A549 (cell line): Measurements from ENCODE around the gene RAB3C. TPM values are rescaled to one million over a fixed set of nuclear protein-coding genes. Genes with fewer than 3 reads are reported as not detected.

ENCODE experiments used
- ATAC-seq, 2 experiments: fragments of 200-7000 bp in 1 of 2; fragments of >200 bp in 1 of 2; cut with Nextera tagmentation in 1 of 2; cut with Tn5 transposase in 1 of 2; 3 replicates each; pipeline versions ENCODE4 v1.8.0 to v1.9.1; 2018 to 2020; ENCODE audit warnings: mild to moderate bottlenecking in 1 of 2, moderate library complexity in 1 of 2
- CTCF ChIA-PET: fragments of 300-600 bp; sonication (Branson Sonifier 250); formaldehyde crosslinking; extraction: SDS; loops from one replicate; lab custom pipeline; 2021; ENCODE audit warnings: antibody characterized with exemption, inconsistent platforms; lab: Yijun Ruan, JAX
- POLR2A ChIA-PET: fragments of 350-600 bp; formaldehyde crosslinking; extraction: SDS; loops from one replicate; lab custom pipeline; 2021; ENCODE audit warnings: antibody characterized with exemption, inconsistent platforms; lab: Yijun Ruan, JAX
- DNase-seq, 2 experiments: peaks; one replicate each; pipeline versions ENCODE4 v3.0.0 to v3.0.0-alpha.2; 2011 to 2016; ENCODE audit warnings: low read depth in 1 of 2, low spot score in 1 of 2
- FAIRE-seq: peaks from 2 replicates; lab custom pipeline; 2011; peaks lifted over from hg19 to GRCh38; lab: Jason Lieb, UNC
- H3K27ac ChIP-seq, 2 experiments: fragments of >200 bp; sonication (Bioruptor Twin); formaldehyde crosslinking; 3 replicates each; pipeline ENCODE4 v1.5.1; 2016 to 2017
- H3K4me1 ChIP-seq: fragments of >200 bp; sonication (Bioruptor Twin); formaldehyde crosslinking; 3 replicates; pipeline ENCODE4 v1.6.1; 2016
- H3K4me2 ChIP-seq: fragments of >200 bp; sonication (Bioruptor Twin); formaldehyde crosslinking; 3 replicates; pipeline ENCODE4 v1.6.1; 2016
- H3K4me3 ChIP-seq: fragments of >200 bp; sonication (Bioruptor Twin); formaldehyde crosslinking; 3 replicates; pipeline ENCODE4 v1.5.1; 2016
- H3K9me3 ChIP-seq: fragments of >200 bp; sonication (Bioruptor Twin); formaldehyde crosslinking; 3 replicates; pipeline ENCODE4 v1.6.1; 2016
- CHD2 ChIP-seq: fragments of 150-350 bp; IDR thresholded peaks from 2 replicates; pipeline ENCODE4 v1.6.1; 2014; ENCODE audit warnings: low read length; ENCODE audit not compliant: partially characterized antibody
- CHD4 ChIP-seq: fragments of 200-600 bp; sonication (generic); IDR thresholded peaks from 2 replicates; pipeline ENCODE4 v1.6.1; 2016; ENCODE audit warnings: antibody characterized with exemption, mild to moderate bottlenecking, borderline replicate concordance
- EHMT2 ChIP-seq: fragments of 200-600 bp; sonication (generic); IDR thresholded peaks from 2 replicates; pipeline ENCODE4 v1.6.1; 2016; ENCODE audit warnings: antibody characterized with exemption, low read depth, mild to moderate bottlenecking, moderate library complexity
- FOXS1 ChIP-seq: fragments of 250-450 bp; sonication (Bioruptor Pico); IDR thresholded peaks from 2 replicates; pipeline ENCODE4 v1.5.0; 2020; ENCODE audit warnings: mild to moderate bottlenecking, moderate library complexity
- GATA3 ChIP-seq: IDR thresholded peaks from 2 replicates; pipeline ENCODE4 v1.6.1; 2012; ENCODE audit warnings: borderline replicate concordance
- HDAC2 ChIP-seq: fragments of 200-600 bp; sonication (generic); IDR thresholded peaks from 2 replicates; pipeline ENCODE4 v1.6.1; 2016
- HEYL ChIP-seq: fragments of 250-450 bp; sonication (Bioruptor Pico); IDR thresholded peaks from 2 replicates; pipeline ENCODE4 v1.8.0; 2021; ENCODE audit warnings: mild to moderate bottlenecking, moderate library complexity
- HOXB13 ChIP-seq: fragments of 250-450 bp; sonication (Bioruptor Pico); IDR thresholded peaks from 2 replicates; pipeline ENCODE4 v1.5.0; 2020; ENCODE audit warnings: low read depth, mild to moderate bottlenecking, moderate library complexity
- HOXB5 ChIP-seq: fragments of 250-450 bp; sonication (Bioruptor Pico); IDR thresholded peaks from 2 replicates; pipeline ENCODE4 v1.5.0; 2020; ENCODE audit warnings: mild to moderate bottlenecking, moderate library complexity
- JUNB ChIP-seq: fragments of >200 bp; sonication (Bioruptor Twin); formaldehyde crosslinking; IDR thresholded peaks from 2 replicates; pipeline ENCODE4 v1.6.1; 2016
- KDM1A ChIP-seq: fragments of 200-600 bp; sonication (generic); IDR thresholded peaks from 2 replicates; pipeline ENCODE4 v1.6.1; 2016; ENCODE audit warnings: low read depth, mild to moderate bottlenecking
- MAFK ChIP-seq: fragments of 450-650 bp; IDR thresholded peaks from 2 replicates; pipeline ENCODE4 v1.6.1; 2014; ENCODE audit not compliant: partially characterized antibody
- MAZ ChIP-seq: fragments of 150-350 bp; IDR thresholded peaks from 2 replicates; pipeline ENCODE4 v1.6.1; 2014; ENCODE audit warnings: antibody characterized with exemption, low read depth, low read length, borderline replicate concordance
- NPAS2 ChIP-seq: fragments of 250-450 bp; sonication (Bioruptor Pico); IDR thresholded peaks from 2 replicates; pipeline ENCODE4 v1.8.0; 2022; ENCODE audit warnings: mild to moderate bottlenecking, moderate library complexity, borderline replicate concordance
- POLR2A ChIP-seq: IDR thresholded peaks from 2 replicates; pipeline ENCODE4 v1.6.1; 2012; ENCODE audit warnings: mild to moderate bottlenecking, low read length
- RAD21 ChIP-seq, 2 experiments: fragments of >200 bp in 1 of 2; sonication (Bioruptor Twin) in 1 of 2; formaldehyde crosslinking in 1 of 2; IDR thresholded peaks in 1 of 2; conservative IDR thresholded peaks in 1 of 2; 2 replicates in 1 of 2; 3 replicates in 1 of 2; pipeline ENCODE4 v1.6.1; 2012 to 2018; ENCODE audit warnings: inconsistent platforms in 1 of 2
- RARB ChIP-seq: fragments of 250-450 bp; sonication (Bioruptor Pico); IDR thresholded peaks from 2 replicates; pipeline ENCODE4 v1.8.0; 2021; ENCODE audit warnings: mild to moderate bottlenecking, moderate library complexity
- RCOR1 ChIP-seq: fragments of 150-350 bp; IDR thresholded peaks from 2 replicates; pipeline ENCODE4 v1.6.1; 2014; ENCODE audit warnings: antibody characterized with exemption, low read length, low read depth
- SMC3 ChIP-seq: fragments of >200 bp; sonication (Bioruptor Twin); formaldehyde crosslinking; IDR thresholded peaks from 3 replicates; pipeline ENCODE4 v1.6.1; 2018; ENCODE audit warnings: inconsistent platforms
- TFCP2L1 ChIP-seq: fragments of 250-450 bp; sonication (Bioruptor Pico); IDR thresholded peaks from 2 replicates; pipeline ENCODE4 v1.5.0; 2021; ENCODE audit warnings: mild to moderate bottlenecking
- TP53 ChIP-seq: fragments of 250-450 bp; sonication (Bioruptor Pico); IDR thresholded peaks from 2 replicates; pipeline ENCODE4 v1.5.0; 2021; ENCODE audit warnings: mild to moderate bottlenecking, moderate library complexity
- ZSCAN20 ChIP-seq: fragments of 250-450 bp; sonication (Bioruptor Pico); IDR thresholded peaks from 2 replicates; pipeline ENCODE4 v1.8.0; 2022; ENCODE audit warnings: mild to moderate bottlenecking, moderate library complexity
- WGBS: methylation state at CpG from one replicate; pipeline ENCODE4 v1.1.6; 2017; ENCODE audit errors: missing lambda C conversion rate; 5-methylcytosine and 5-hydroxymethylcytosine counted together
- polyA plus RNA-seq, 4 experiments: library from polyadenylated mRNA; depleted of rRNA in 3 of 4; stranded (reverse); fragments of >200 nt; fragmentation: RNase III in 1 of 4; extraction: RNeasy Plus Mini Kit Qiagen cat#74134 plus additional on column Dnase treatment in 1 of 4; gene quantifications; 2 replicates in 3 of 4; 3 replicates in 1 of 4; pipeline ENCODE4 v1.2.3, GENCODE V29; 2011 to 2017
- TF ChIP-seq, protein P1 (sequence below): fragments of 200-600 bp; sonication (generic); IDR thresholded peaks from 2 replicates; pipeline ENCODE4 v1.6.1; 2016; ENCODE audit warnings: antibody characterized with exemption, mild to moderate bottlenecking, moderate library complexity
- TF ChIP-seq, protein P2 (sequence below): fragments of >200 bp; sonication (Bioruptor Twin); formaldehyde crosslinking; IDR thresholded peaks from 2 replicates; pipeline ENCODE4 v1.6.1; 2016
- TF ChIP-seq, protein P3 (sequence below): IDR thresholded peaks from 2 replicates; pipeline ENCODE4 v1.6.1; 2012
- TF ChIP-seq, protein P4 (sequence below): fragments of >200 bp; sonication (Bioruptor Twin); formaldehyde crosslinking; IDR thresholded peaks from 3 replicates; pipeline ENCODE4 v1.6.1; 2016

RAB3C gene
- polyA plus RNA-seq, 2 of the 4 experiments (the other 2 are of a cell fraction) = not detected

DNA sequence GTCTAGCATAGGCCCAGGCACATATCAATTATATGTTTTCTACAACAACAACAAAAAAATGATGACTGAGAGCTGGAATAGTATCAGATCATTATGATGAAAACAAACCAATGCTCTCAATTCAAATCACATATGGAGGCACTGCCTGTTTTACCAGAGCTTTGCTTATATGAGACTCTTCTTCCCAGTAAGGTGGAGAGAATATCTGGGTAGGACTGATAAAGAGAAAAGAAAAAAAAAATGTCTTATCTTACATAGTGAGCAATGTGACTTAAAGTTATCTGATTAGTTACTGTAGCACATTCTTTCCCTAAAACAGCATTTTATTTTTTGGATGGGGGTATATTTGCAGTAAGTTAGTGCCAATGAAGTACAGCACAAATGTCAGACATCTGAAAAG, 154.8 kb downstream of the RAB3C start:
- POLR2A ChIA-PET = no interaction called here
- Histone ChIP-seq H3K4me3 (no peak overlapping the region), H3K4me2 (no peak overlapping the region), H3K4me1 (no peaks in the 10 kb centered on the region), H3K9me3 (no peaks in the 10 kb centered on the region), H3K27ac (no peak overlapping the region)
- TF ChIP-seq POLR2A = no peak
- no peak for TF ChIP-seq RCOR1
- TF ChIP-seq, protein P1, sequence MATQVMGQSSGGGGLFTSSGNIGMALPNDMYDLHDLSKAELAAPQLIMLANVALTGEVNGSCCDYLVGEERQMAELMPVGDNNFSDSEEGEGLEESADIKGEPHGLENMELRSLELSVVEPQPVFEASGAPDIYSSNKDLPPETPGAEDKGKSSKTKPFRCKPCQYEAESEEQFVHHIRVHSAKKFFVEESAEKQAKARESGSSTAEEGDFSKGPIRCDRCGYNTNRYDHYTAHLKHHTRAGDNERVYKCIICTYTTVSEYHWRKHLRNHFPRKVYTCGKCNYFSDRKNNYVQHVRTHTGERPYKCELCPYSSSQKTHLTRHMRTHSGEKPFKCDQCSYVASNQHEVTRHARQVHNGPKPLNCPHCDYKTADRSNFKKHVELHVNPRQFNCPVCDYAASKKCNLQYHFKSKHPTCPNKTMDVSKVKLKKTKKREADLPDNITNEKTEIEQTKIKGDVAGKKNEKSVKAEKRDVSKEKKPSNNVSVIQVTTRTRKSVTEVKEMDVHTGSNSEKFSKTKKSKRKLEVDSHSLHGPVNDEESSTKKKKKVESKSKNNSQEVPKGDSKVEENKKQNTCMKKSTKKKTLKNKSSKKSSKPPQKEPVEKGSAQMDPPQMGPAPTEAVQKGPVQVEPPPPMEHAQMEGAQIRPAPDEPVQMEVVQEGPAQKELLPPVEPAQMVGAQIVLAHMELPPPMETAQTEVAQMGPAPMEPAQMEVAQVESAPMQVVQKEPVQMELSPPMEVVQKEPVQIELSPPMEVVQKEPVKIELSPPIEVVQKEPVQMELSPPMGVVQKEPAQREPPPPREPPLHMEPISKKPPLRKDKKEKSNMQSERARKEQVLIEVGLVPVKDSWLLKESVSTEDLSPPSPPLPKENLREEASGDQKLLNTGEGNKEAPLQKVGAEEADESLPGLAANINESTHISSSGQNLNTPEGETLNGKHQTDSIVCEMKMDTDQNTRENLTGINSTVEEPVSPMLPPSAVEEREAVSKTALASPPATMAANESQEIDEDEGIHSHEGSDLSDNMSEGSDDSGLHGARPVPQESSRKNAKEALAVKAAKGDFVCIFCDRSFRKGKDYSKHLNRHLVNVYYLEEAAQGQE = no peak
- no peak for TF ChIP-seq MAFK
- TF ChIP-seq CHD2 = no peak
- TF ChIP-seq GATA3 = no peak
- TF ChIP-seq HOXB13 (CRISPR knock-in tag) = no peak
- TF ChIP-seq, protein P2, sequence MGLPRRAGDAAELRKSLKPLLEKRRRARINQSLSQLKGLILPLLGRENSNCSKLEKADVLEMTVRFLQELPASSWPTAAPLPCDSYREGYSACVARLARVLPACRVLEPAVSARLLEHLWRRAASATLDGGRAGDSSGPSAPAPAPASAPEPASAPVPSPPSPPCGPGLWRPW = no peak
- TF ChIP-seq, protein P3, sequence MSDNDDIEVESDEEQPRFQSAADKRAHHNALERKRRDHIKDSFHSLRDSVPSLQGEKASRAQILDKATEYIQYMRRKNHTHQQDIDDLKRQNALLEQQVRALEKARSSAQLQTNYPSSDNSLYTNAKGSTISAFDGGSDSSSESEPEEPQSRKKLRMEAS = no peak
- no peak for TF ChIP-seq FOXS1
- TF ChIP-seq HDAC2 = no peak
- TF ChIP-seq EHMT2 = no peak
- CTCF ChIA-PET = interaction anchor here (0.6 kb wide), 1 partner anchor 112 kb away, joined by 3 read pairs; no protein-coding TSS in a partner anchor
- FAIRE-seq (no peak), ATAC-seq (no peak), DNase-seq (no peak)

DNA sequence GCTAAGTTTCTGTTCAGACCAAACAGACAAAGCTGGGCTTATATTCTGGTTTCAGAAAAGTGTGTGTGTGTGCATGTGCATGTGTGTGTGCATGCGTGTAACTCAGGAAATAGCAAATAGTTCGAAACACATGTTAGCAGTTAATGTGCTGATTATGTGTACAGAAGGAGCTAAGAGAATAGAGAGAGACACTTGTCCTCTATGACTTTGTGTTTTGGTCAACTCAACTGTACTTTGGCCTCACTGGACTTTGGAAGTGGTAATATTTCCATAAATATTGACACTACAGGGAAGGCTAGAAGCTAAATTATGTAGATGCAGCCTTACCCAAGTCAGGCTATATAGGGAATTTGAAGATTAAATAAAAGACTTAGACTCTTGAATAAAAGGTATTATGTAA, 155.5 kb downstream of the RAB3C start:
- CTCF ChIA-PET = no interaction called here
- H3K27ac ChIP-seq = no peak overlapping the region
- DNase-seq = no peak
- TF ChIP-seq RAD21 (conservative IDR thresholded peaks at IDR 0.05 in 1 of 2, IDR thresholded peaks at IDR 0.05 in 1 of 2) (no peak), SMC3 (no peak), JUNB (no peak), RARB (CRISPR knock-in tag) (no peak), CHD4 (no peak), GATA3 (no peak), KDM1A (no peak), HEYL (CRISPR knock-in tag) (no peak), HOXB13 (CRISPR knock-in tag) (no peak), MAZ (no peak), TP53 (no peak), TFCP2L1 (no peak), ZSCAN20 (CRISPR knock-in tag) (no peak), HOXB5 (CRISPR knock-in tag) (no peak), NPAS2 (CRISPR knock-in tag) (no peak)
- TF ChIP-seq, protein P4, sequence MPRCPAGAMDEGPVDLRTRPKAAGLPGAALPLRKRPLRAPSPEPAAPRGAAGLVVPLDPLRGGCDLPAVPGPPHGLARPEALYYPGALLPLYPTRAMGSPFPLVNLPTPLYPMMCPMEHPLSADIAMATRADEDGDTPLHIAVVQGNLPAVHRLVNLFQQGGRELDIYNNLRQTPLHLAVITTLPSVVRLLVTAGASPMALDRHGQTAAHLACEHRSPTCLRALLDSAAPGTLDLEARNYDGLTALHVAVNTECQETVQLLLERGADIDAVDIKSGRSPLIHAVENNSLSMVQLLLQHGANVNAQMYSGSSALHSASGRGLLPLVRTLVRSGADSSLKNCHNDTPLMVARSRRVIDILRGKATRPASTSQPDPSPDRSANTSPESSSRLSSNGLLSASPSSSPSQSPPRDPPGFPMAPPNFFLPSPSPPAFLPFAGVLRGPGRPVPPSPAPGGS = no peak
- H3K4me1 ChIP-seq = no peaks in the 10 kb centered on the region
- POLR2A ChIA-PET = no interaction called here
- no peak for FAIRE-seq
- H3K4me3 ChIP-seq = no peak overlapping the region
- no peak overlapping the region for H3K4me2 ChIP-seq
- no peak for ATAC-seq
- no peaks in the 10 kb centered on the region for H3K9me3 ChIP-seq
- 16% methylated on average over 2 of the region's 2 CpGs for WGBS
